HuH-7 (cell line): ENCODE measurements around the gene KRTAP9-6.
"Not testable (repeated sequence)": the region's sequence is repeated elsewhere in the genome, so short reads cannot be mapped to it uniquely, and the experiment has no call there.

Experiments
- DNase-seq: peaks from one replicate; pipeline ENCODE4 v3.0.0; 2011; ENCODE audit warnings: low spot score

The KRTAP9-6 gene

DNA sequence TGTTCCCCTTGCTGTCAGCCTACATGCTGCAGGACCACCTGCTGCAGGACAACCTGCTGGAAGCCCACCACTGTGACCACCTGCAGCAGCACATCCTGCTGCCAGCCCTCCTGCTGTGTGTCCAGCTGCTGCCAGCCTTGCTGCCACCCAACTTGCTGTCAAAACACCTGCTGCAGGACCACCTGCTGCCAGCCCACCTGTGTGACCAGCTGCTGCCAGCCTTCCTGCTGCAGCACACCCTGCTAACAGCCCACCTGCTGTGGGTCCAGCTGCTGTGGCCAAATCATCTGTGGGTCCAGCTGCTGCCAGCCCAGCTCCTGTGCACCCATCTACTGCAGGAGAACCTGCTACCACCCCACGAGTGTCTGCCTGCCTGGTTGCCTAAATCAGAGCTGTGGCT, 6.1 kb downstream of the KRTAP9-6 start:
- DNase-seq = not testable (repeated sequence)

GRCh38 chr17:41271858-41272257, 6.7 kb downstream of the KRTAP9-6 start:
- no peak for DNase-seq

DNA sequence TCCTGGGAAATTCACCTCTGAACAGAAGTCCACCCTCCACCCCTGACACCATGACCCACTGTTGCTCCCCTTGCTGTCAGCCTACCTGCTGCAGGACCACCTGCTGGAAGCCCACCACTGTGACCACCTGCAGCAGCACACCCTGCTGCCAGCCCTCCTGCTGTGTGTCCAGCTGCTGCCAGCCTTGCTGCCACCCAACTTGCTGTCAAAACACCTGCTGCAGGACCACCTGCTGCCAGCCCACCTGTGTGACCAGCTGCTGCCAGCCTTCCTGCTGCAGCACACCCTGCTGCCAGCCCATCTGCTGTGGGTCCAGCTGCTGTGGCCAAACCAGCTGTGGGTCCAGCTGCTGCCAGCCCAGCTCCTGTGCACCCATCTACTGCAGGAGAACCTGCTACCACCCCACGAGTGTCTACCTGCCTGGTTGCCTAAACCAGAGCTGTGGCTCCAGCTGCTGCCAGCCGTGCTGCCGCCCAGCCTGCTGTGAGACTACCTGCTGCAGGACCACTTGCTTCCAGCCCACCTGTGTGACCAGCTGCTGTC, 10.5 kb downstream of the KRTAP9-6 start, which contains the start of gene KRTAP9-7:
Gene KRTAP9-7, plus strand, starts transcription at position 51 of the 543 bp plus-strand sequence. Its CDS starts 0 bp downstream, at position 51.
- not testable (repeated sequence) for DNase-seq

DNA sequence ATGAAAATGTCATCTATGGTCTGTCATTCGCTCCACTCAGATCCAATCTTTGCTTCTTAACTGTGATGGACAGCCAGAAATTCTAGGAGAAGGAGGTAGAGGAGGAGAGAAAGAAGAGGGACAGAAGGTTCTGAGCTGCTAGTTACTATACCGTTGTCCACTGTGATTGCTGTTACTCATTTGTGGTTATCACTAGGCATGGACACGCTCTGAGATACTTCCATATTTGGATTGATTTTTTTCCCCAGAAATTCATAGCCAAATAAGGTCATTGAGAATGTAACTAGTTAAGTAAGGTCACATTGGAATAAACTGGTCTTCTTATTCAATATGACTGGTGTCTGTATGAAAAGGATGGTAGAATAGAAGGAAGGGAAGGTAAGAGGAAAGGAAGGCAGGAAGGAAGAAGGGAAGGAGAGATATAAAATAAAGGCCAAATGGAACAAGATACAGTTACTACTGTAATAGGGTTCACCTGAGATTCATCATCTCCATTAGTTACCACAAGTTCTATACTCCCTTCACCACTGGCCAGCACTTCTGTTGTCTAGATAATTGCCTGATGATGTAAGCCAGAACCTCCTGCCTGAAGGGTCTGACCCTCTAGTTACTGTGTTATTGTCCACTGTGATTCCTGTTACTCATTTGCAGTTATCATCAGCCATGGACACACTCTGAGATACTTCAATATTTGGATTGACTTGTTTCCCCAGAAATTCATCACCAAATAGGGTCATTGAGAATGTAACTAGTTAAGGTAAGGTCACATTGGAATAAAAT, 13.2 kb downstream of the KRTAP9-6 start:
- DNase-seq = no peak

- no peak for DNase-seq
These were observed 18.9 kb downstream of the KRTAP9-6 start for GRCh38 chr17:41284043-41284442.

GRCh38 chr17:41284546-41284945, 19.4 kb downstream of the KRTAP9-6 start:
- DNase-seq = no peak

GRCh38 chr17:41287050-41287449, 21.9 kb downstream of the KRTAP9-6 start:
- no peak for DNase-seq

DNA sequence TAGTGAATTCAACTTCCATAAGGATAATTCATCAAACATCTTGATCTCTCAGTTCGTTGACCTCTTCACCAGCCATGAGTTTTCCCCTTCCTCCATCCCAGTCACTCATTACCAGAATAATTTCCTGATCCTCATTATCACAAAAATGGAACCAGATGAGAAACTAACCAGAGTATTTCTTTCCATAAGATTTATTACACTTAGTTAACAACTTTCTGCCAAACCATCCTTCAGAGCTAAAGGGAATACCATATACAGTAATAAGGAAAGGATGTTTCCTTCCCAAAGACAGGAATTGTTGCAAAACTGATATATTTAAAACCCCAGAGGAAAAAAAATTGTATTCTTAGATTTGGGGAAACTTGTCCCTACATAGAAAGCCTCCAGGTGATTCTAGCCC, 28.8 kb downstream of the KRTAP9-6 start:
- DNase-seq = no peak

DNA sequence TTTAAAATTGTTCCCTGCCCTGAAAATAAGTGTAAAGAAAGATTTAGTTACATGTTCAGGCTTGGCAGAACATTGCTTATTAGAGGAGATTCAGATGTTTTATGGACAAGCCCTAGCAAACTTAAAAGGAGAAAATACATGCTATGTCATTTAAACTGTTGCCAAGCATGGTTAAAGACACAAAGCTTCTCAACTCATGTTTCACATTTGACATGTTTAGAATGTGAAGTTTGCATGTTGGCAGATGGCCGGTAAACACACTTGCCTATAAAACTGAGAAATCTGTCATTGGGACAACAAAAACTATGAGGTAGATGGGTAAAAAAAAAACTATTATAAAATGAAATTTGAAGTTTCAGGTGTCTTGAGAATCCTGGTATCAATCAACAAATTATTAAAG, 31.7 kb downstream of the KRTAP9-6 start:
- DNase-seq = no peak

DNA sequence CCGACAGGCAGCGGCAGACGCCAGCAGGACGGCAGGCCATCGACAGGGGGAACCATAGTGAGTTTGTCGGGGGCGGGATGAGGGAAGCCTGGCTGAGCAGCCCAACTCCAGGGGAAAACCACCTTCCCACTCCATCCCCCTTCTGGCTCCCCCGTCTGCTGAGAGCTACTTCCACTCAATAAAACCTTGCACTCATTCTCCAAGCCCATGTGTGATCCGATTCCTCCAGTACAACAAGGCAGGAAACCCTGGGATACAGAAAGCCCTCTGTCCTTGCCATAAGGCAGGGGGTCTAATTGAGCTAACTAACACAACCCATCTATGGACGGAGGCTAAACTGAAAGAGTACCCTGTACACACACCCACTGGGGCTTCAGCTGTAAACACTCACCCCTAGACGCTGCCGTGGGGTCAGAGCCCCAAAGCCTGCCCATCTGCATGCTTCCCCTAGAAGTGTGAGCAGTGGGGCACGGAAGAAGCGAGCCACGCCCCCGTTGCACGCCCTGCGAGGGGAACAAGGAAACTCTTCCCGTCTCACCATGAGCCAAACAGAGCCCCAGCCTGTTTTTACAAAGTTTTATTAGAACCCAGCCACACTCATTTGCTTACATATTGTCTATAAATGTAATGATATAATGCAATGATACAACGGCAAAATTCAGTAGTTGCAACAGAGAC, 33.4 kb downstream of the KRTAP9-6 start:
- DNase-seq = no peak

GRCh38 chr17:41301204-41301790, 36.1 kb downstream of the KRTAP9-6 start:
- DNase-seq = no peak

GRCh38 chr17:41301916-41302901, 37.0 kb downstream of the KRTAP9-6 start, which contains the start of gene KRTAP29-1:
Gene KRTAP29-1, minus strand, starts transcription at chr17:41302851. Its CDS starts 0 bp downstream, at chr17:41302851.
- DNase-seq = no peak

DNA sequence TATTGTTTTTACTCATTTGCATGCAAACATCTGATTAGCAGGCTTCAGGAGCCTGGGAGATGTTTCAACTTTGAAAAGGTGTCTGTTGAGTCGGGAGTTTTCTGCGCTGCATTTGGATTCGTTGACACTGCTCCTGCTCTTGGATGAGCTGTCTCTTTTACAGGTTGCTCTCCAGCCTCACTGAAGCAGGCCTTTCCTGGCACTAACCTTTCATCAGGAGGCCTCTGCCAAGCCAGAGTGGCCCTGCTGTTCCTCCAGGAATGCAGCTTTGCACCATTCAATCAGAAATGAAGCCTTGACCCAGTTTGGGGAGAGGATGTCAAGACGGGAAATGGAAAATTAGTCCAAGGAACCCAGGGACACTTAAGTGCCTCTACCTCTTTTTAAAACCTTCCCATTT, 37.8 kb downstream of the KRTAP9-6 start:
- DNase-seq = no peak

- DNase-seq = no peak
These were observed 38.9 kb downstream of the KRTAP9-6 start for GRCh38 chr17:41304091-41304490.

DNA sequence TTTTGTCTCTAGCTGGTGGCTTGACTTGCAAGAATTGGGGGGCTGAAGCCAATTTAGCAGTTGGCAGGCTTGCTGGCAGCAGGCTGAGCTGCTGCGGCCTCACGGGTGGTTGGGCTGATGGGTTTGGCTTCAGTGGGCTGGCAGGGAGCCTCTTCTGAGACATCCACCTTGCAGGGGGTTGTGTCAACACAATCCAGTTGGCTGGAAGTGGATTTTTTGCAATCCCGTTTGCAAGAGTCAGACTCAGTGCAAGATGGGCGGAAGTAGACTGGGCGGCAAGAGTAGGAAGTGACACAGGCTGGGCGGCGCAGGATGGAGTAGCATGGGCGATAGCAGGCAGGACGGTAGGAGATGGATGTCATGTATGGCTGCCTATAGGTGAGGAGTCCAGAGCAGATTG, 42.5 kb downstream of the KRTAP9-6 start:
- DNase-seq = no peak

GRCh38 chr17:41308251-41308917, 43.2 kb downstream of the KRTAP9-6 start:
- DNase-seq = no peak

GRCh38 chr17:41308918-41309359, 43.8 kb downstream of the KRTAP9-6 start, which contains the start of gene KRTAP16-1:
Gene KRTAP16-1, minus strand, starts transcription at chr17:41309309. Its CDS starts 56 bp downstream, at chr17:41309253.
- DNase-seq = no peak

DNA sequence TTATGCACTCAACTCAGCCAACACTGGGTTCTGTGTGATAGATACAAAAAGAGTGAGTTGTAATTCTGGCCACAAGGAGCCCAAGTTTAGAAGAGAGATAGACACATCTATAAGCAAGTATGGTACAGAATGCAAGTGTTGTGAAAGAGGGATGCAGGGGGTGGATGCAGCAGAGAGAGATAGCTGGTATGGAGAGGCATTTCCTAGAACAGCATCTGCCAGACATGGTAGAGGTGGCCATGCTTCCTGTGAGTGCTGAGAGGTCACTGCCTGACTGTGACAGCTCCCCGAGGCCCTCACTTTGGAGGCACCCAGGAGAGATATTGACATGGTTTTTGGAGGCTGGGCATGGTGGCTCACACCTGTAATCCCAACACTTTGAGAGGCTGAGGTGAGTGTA, 45.9 kb downstream of the KRTAP9-6 start:
- DNase-seq = no peak

DNA sequence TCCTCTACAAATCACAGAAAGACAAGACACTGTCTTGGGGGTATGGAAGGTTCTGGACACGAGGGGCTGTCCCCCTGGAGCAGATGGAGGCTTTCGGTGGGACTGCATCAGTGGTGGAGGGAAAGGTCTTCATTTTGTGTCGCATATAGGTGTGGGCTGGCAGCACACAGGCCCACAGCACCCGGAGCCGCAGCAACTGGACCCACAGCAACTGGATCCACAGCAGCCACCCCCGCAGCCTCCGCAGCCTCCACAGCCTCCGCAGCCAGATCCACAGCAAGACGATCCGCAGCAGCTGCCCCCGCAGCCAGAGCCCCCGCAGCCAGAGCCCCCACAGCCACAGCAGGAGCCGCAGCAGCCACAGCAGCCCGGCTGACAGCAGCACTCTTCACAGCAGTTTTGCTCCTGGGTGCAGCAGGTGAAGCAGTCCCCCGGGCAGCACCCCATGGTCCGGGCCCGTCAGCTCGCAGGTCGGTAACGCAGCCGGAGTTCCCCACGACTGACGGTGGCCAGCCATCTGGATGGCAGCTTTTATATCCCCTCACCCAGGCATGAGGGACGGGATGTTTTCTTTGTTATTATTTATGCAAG, 50.1 kb downstream of the KRTAP9-6 start, which contains the start of gene KRTAP17-1:
Gene KRTAP17-1, minus strand, starts transcription at position 507 of the 591 bp plus-strand sequence. Its CDS starts 60 bp downstream, at position 447.
- no peak for DNase-seq
